ENCODE data around the gene PCNX4. TPM values are rescaled to one million over a fixed set of nuclear protein-coding genes. Genes with fewer than 3 reads are reported as not detected.

PCNX4 gene
- total and polyA plus RNA-seq, 9 donors, result 19.2 to 83.4 (median 56.8) TPM

- peak overlapping the region; percentile 80 to 88 for H3K27ac ChIP-seq
- intact Hi-C loops (cut with DNase I), result loop anchor here in 3 of 4 donors (2.0 to 5.0 kb wide), 2 partner anchors 73 to 83 kb away; partner anchors contain the start of genes PCNX4 (in 2 of the 3) and PPM1A (in 1 of the 3)
- 1 to 2% (median 2%) methylated on average over 4 of the region's 4 CpGs for whole genome bisulfite sequencing, 3 donors
- H3K4me1 ChIP-seq (ENCODE audit: insufficient read depth), result peaks cover 9% of the 10 kb centered on the region
- TF ChIP-seq, protein P1, sequence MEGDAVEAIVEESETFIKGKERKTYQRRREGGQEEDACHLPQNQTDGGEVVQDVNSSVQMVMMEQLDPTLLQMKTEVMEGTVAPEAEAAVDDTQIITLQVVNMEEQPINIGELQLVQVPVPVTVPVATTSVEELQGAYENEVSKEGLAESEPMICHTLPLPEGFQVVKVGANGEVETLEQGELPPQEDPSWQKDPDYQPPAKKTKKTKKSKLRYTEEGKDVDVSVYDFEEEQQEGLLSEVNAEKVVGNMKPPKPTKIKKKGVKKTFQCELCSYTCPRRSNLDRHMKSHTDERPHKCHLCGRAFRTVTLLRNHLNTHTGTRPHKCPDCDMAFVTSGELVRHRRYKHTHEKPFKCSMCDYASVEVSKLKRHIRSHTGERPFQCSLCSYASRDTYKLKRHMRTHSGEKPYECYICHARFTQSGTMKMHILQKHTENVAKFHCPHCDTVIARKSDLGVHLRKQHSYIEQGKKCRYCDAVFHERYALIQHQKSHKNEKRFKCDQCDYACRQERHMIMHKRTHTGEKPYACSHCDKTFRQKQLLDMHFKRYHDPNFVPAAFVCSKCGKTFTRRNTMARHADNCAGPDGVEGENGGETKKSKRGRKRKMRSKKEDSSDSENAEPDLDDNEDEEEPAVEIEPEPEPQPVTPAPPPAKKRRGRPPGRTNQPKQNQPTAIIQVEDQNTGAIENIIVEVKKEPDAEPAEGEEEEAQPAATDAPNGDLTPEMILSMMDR (IDR thresholded peaks at IDR 0.05), result no peak
- TF ChIP-seq POLR2A (IDR thresholded peaks at IDR 0.05) (no peak), EP300 (IDR thresholded peaks at IDR 0.05) (no peak)
- H3K4me3 ChIP-seq, result peak overlapping the region; percentile 71
- no peak for DNase-seq
- no peaks in the 10 kb centered on the region for H3K9me3 ChIP-seq
- no peaks in the 10 kb centered on the region for H3K36me3 ChIP-seq
- no peaks in the 10 kb centered on the region for H3K27me3 ChIP-seq
These were observed 73.8 kb downstream of the PCNX4 start for GRCh38 chr14:60165547-60165876.

GRCh38 chr14:60166142-60166541, 74.4 kb downstream of the PCNX4 start:
- Histone ChIP-seq H3K9me3 (no peaks in the 10 kb centered on the region), H3K36me3 (no peaks in the 10 kb centered on the region), H3K4me1 (ENCODE audit: insufficient read depth) (peaks cover 9% of the 10 kb centered on the region), H3K4me3 (no peak overlapping the region), H3K27ac (peak overlapping the region; percentile 80 to 88), H3K27me3 (no peaks in the 10 kb centered on the region)
- 12 to 18% (median 14%) methylated on average over 3 of the region's 3 CpGs for WGBS, 3 donors
- TF ChIP-seq POLR2A (IDR thresholded peaks at IDR 0.05) (no peak), EP300 (IDR thresholded peaks at IDR 0.05) (no peak)
- TF ChIP-seq, protein P1 (IDR thresholded peaks at IDR 0.05), result no peak
- intact Hi-C loops (cut with DNase I), result loop anchor here in 2 of 4 donors (5.0 kb wide), 1 partner anchor 74 kb away; the partner anchor contains the start of gene PCNX4 (in 2 of the 2)
- no peak for DNase-seq

GRCh38 chr14:60169722-60170121, 78.0 kb downstream of the PCNX4 start:
- 95 to 96% (median 95%) methylated on average over 3 of the region's 3 CpGs for WGBS, 3 donors
- H3K9me3 ChIP-seq, result no peaks in the 10 kb centered on the region
- intact Hi-C loops (cut with DNase I), result loop anchor here in 2 of 4 donors (5.0 to 10.0 kb wide), 2 partner anchors 77 to 105 kb away; partner anchors contain the start of gene PCNX4 (in 2 of the 2)

DNA sequence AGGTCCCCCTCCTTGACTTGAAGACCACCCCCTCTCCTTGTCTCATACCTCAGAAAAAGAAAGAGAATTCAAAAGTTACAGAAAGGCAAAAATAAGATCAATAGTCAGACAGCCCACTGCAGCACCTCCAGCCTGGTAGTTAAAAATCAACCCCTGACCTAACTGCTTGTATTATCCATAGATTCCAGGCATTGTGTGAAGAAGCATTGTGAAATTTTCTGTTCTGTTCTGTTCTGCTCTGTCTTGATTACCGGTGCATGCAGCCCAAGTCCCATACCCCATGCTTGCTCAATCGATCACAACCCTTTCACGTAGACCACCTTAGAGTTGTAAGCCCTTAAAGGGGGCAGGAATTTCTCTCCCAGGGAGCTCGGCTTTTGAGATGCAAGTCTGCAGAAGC, 79.2 kb downstream of the PCNX4 start:
- peaks cover 1% of the 10 kb centered on the region for H3K4me1 ChIP-seq (ENCODE audit: insufficient read depth)
- H3K27ac ChIP-seq, result no peak overlapping the region
- intact Hi-C loops (cut with DNase I), result loop anchor here in 1 of 4 donors (10.0 kb wide), 1 partner anchor 106 kb away; no protein-coding TSS in a partner anchor
- H3K9me3 ChIP-seq, result no peaks in the 10 kb centered on the region
- no peak for DNase-seq
- H3K4me3 ChIP-seq, result no peak overlapping the region
- H3K36me3 ChIP-seq, result no peaks in the 10 kb centered on the region
- TF ChIP-seq EP300 (IDR thresholded peaks at IDR 0.05) (no peak), POLR2A (IDR thresholded peaks at IDR 0.05) (no peak)
- TF ChIP-seq, protein P1 (IDR thresholded peaks at IDR 0.05), result no peak
- H3K27me3 ChIP-seq, result no peaks in the 10 kb centered on the region
- WGBS, 3 donors, result 91 to 98% (median 94%) methylated on average over 4 of the region's 4 CpGs

More at GRCh38 chr14:60169722-60170121, 78.0 kb downstream of the PCNX4 start:
- TF ChIP-seq, protein P1 (IDR thresholded peaks at IDR 0.05), result no peak
- TF ChIP-seq POLR2A (IDR thresholded peaks at IDR 0.05) (no peak), EP300 (IDR thresholded peaks at IDR 0.05) (no peak)
- Histone ChIP-seq H3K27me3 (no peaks in the 10 kb centered on the region), H3K4me3 (no peak overlapping the region), H3K36me3 (no peaks in the 10 kb centered on the region), H3K27ac (no peak overlapping the region), H3K4me1 (ENCODE audit: insufficient read depth) (peaks cover 4% of the 10 kb centered on the region)
- no peak for DNase-seq

Measured in ovary (tissue), 9 donors.